Airway epithelial cell (primary cell): Measurements from ENCODE around the gene ARFIP1. TPM values are rescaled to one million over a fixed set of nuclear protein-coding genes. Genes with fewer than 3 reads are reported as not detected.

Source experiments
- total RNA-seq: library from RNA; depleted of rRNA; stranded (reverse); fragments of >200 nt; gene quantifications from 2 replicates; pipeline ENCODE4 v1.2.3, GENCODE V29; 2015

ARFIP1 gene
- 25.9 and 38.6 TPM in 2 replicates for total RNA-seq

GRCh38 chr4:152779513-152780266 is at the start of gene ARFIP1, which contains the start of gene TIGD4:
Gene ARFIP1 (plus strand): TSS chr4:152779954. CDS start chr4:152829634, 49,680 bp downstream.
Gene TIGD4 (minus strand): TSS chr4:152779730. CDS start chr4:152771004, 8,726 bp downstream.

GRCh38 chr4:152935631-152936445 is 156.1 kb downstream of the ARFIP1 start, which contains the start of gene FHDC1:
Gene FHDC1 (plus strand): TSS chr4:152936323. CDS start chr4:152943058, 6,735 bp downstream.

Other genes starting within 250 kb of the ARFIP1 start
- 29.1 and 29.3 TPM in 2 replicates for gene FBXW7, start 243.9 kb upstream of the ARFIP1 start, total RNA-seq
- 40.0 and 57.7 TPM in 2 replicates for gene TMEM154, start 100.0 kb upstream of the ARFIP1 start, total RNA-seq
- 0.14 TPM in 1 of 2 replicates, not detected in the other for gene TIGD4, start 224 bp upstream of the ARFIP1 start, total RNA-seq
- gene FHDC1, start 156.4 kb downstream of the ARFIP1 start, total RNA-seq: 3.6 and 6.3 TPM in 2 replicates